H9 (cell line): ENCODE results near the gene PCBP2. TPM values are rescaled to one million over a fixed set of nuclear protein-coding genes. Genes with fewer than 3 reads are reported as not detected.

Source experiments
- DNase-seq: peaks from one replicate; pipeline ENCODE4 v3.0.0-alpha.2; 2017
- H2AFZ ChIP-seq: one replicate; pipeline ENCODE4 v1.6.1; 2013; ENCODE audit warnings: mild to moderate bottlenecking, low read length, control low read depth, moderate library complexity
- H2AK5ac ChIP-seq: 2 replicates; pipeline ENCODE4 v1.6.1; 2013; ENCODE audit warnings: low read length, control low read depth, mixed read lengths; ENCODE audit not compliant: insufficient read length
- H2BK120ac ChIP-seq: one replicate; pipeline ENCODE4 v1.6.1; 2013; ENCODE audit warnings: low read depth, mild to moderate bottlenecking, low read length, control low read depth, inconsistent platforms; ENCODE audit not compliant: poor library complexity, severe bottlenecking
- H2BK12ac ChIP-seq: 2 replicates; pipeline ENCODE4 v1.6.1; 2013; ENCODE audit warnings: low read length, control low read depth, mixed read lengths, low read depth; ENCODE audit not compliant: insufficient read length
- H2BK15ac ChIP-seq: 2 replicates; pipeline ENCODE4 v1.6.1; 2013; ENCODE audit warnings: low read depth, low read length, control low read depth
- H2BK20ac ChIP-seq: one replicate; pipeline ENCODE4 v1.6.1; 2013; ENCODE audit warnings: low read depth, mild to moderate bottlenecking, low read length, control low read depth, inconsistent platforms; ENCODE audit not compliant: poor library complexity, severe bottlenecking
- H2BK5ac ChIP-seq: 2 replicates; pipeline ENCODE4 v1.6.1; 2013; ENCODE audit warnings: low read length, control low read depth, mixed read lengths; ENCODE audit not compliant: insufficient read length
- H3K14ac ChIP-seq: 2 replicates; pipeline ENCODE4 v1.6.1; 2013; ENCODE audit warnings: low read length, control low read depth; ENCODE audit not compliant: insufficient read depth
- H3K18ac ChIP-seq: 2 replicates; pipeline ENCODE4 v1.6.1; 2013; ENCODE audit warnings: low read depth, mild to moderate bottlenecking, mixed read lengths, low read length, control low read depth; ENCODE audit not compliant: insufficient read length
- H3K23ac ChIP-seq: 2 replicates; pipeline ENCODE4 v1.6.1; 2013; ENCODE audit warnings: low read length, control low read depth, mixed read lengths, low read depth; ENCODE audit not compliant: insufficient read length
- H3K23me2 ChIP-seq: 2 replicates; pipeline ENCODE4 v1.6.1; 2013; ENCODE audit warnings: low read depth, mild to moderate bottlenecking, mixed read lengths, low read length, control low read depth; ENCODE audit not compliant: insufficient read length, poor library complexity, severe bottlenecking
- H3K27ac ChIP-seq: 2 replicates; pipeline ENCODE4 v1.5.1; 2013; ENCODE audit warnings: low read length, control low read depth, mixed read lengths, low read depth; ENCODE audit not compliant: insufficient read length
- H3K27me3 ChIP-seq: 2 replicates; pipeline ENCODE4 v1.6.1; 2013; ENCODE audit warnings: low read length, control low read depth, inconsistent platforms; ENCODE audit not compliant: insufficient read depth
- H3K4ac ChIP-seq: 2 replicates; pipeline ENCODE4 v1.6.1; 2013; ENCODE audit warnings: low read depth, mild to moderate bottlenecking, control low read depth, inconsistent platforms, low read length, moderate library complexity
- H3K4me1 ChIP-seq: 2 replicates; pipeline ENCODE4 v1.6.1; 2013; ENCODE audit warnings: low read length, control low read depth, inconsistent platforms; ENCODE audit not compliant: insufficient read depth
- H3K4me2 ChIP-seq: 2 replicates; pipeline ENCODE4 v1.6.1; 2013; ENCODE audit warnings: low read length, control low read depth, mixed read lengths; ENCODE audit not compliant: insufficient read length, insufficient read depth
- H3K56ac ChIP-seq: 2 replicates; pipeline ENCODE4 v1.6.1; 2013; ENCODE audit warnings: low read depth, mild to moderate bottlenecking, mixed read lengths, low read length, control low read depth; ENCODE audit not compliant: insufficient read length
- H3K79me1 ChIP-seq: 2 replicates; pipeline ENCODE4 v1.6.1; 2013; ENCODE audit warnings: low read depth, mild to moderate bottlenecking, moderate library complexity, low read length, control low read depth, inconsistent platforms; ENCODE audit not compliant: insufficient read depth, poor library complexity, severe bottlenecking
- H3K79me2 ChIP-seq: 2 replicates; pipeline ENCODE4 v1.6.1; 2013; ENCODE audit warnings: low read length, control low read depth, inconsistent platforms; ENCODE audit not compliant: insufficient read depth
- H3K9ac ChIP-seq: 2 replicates; pipeline ENCODE4 v1.6.1; 2013; ENCODE audit warnings: low read length, control low read depth, mixed read lengths; ENCODE audit not compliant: insufficient read length; ENCODE audit errors: extremely low read depth
- H3K9me3 ChIP-seq: one replicate; pipeline ENCODE4 v1.6.1; 2013; ENCODE audit warnings: low read depth, low read length, inconsistent platforms; ENCODE audit not compliant: control insufficient read depth
- H3T11ph ChIP-seq: one replicate; pipeline ENCODE4 v1.6.1; 2013; ENCODE audit warnings: mild to moderate bottlenecking, low read length, control low read depth, inconsistent platforms
- H4K20me1 ChIP-seq: one replicate; pipeline ENCODE4 v1.6.1; 2013; ENCODE audit not compliant: control insufficient read depth, insufficient read length, insufficient read depth
- H4K5ac ChIP-seq: 2 replicates; pipeline ENCODE4 v1.6.1; 2013; ENCODE audit warnings: low read depth, mild to moderate bottlenecking, mixed read lengths, low read length, control low read depth; ENCODE audit not compliant: insufficient read length
- H4K8ac ChIP-seq: replicated peaks from 2 replicates; pipeline ENCODE4 v1.6.1; 2013; ENCODE audit warnings: low read length, control low read depth, mixed read lengths, low read depth; ENCODE audit not compliant: insufficient read length
- H4K91ac ChIP-seq: 2 replicates; pipeline ENCODE4 v1.6.1; 2013; ENCODE audit warnings: low read depth, mild to moderate bottlenecking, moderate library complexity, mixed read lengths, low read length, control low read depth; ENCODE audit not compliant: insufficient read length
- H3K27ac Mint-ChIP-seq, 3 experiments: 2 replicates in 2 of 3; 3 replicates in 1 of 3; pipeline ENCODE4 v1.8.0; 2020 to 2021; ENCODE audit warnings: mixed read lengths in 3 of 3, mild to moderate bottlenecking in 1 of 3, moderate library complexity in 1 of 3
- H3K27me3 Mint-ChIP-seq: 2 replicates; pipeline ENCODE4 v1.8.0; 2021; ENCODE audit warnings: low read depth, mild to moderate bottlenecking, moderate library complexity, mixed read lengths
- H3K36me3 Mint-ChIP-seq, 3 experiments: 2 replicates in 2 of 3; 3 replicates in 1 of 3; pipeline ENCODE4 v1.8.0; 2020 to 2021; ENCODE audit warnings: low read depth in 3 of 3, mixed read lengths in 3 of 3; ENCODE audit not compliant: insufficient read depth in 1 of 3
- H3K4me1 Mint-ChIP-seq, 2 experiments: 2 replicates each; pipeline ENCODE4 v1.8.0; 2020; ENCODE audit warnings: mixed read lengths in 2 of 2
- H3K4me3 Mint-ChIP-seq, 2 experiments: 2 replicates in 1 of 2; 3 replicates in 1 of 2; pipeline ENCODE4 v1.8.0; 2020 to 2021; ENCODE audit warnings: mild to moderate bottlenecking in 2 of 2, mixed read lengths in 2 of 2, moderate library complexity in 1 of 2
- H3K9me3 Mint-ChIP-seq, 2 experiments: 2 replicates in 1 of 2; 3 replicates in 1 of 2; pipeline ENCODE4 v1.8.0; 2020; ENCODE audit warnings: mild to moderate bottlenecking in 2 of 2, mixed read lengths in 2 of 2, moderate library complexity in 1 of 2
- whole genome bisulfite sequencing: extraction: QIAGEN DNeasy Blood & Tissue Kit; methylation state at CpG from one replicate; pipeline ENCODE4 v1.1.7; 2013; ENCODE audit warnings: missing lambda C conversion rate, low lambda C conversion rate, mixed read lengths; ENCODE audit not compliant: insufficient read length; ENCODE audit errors: extremely low coverage; 5-methylcytosine and 5-hydroxymethylcytosine counted together
- total RNA-seq: library from RNA; stranded (reverse); gene quantifications from 2 replicates; pipeline ENCODE4 v1.2.1, GENCODE V29; 2021
- TF ChIP-seq, protein P1 (sequence below): fragments of 200-600 bp; sonication (generic); conservative IDR thresholded peaks from 3 replicates; pipeline ENCODE4 v1.8.0; 2021; ENCODE audit warnings: antibody characterized with exemption, mild to moderate bottlenecking

Gene PCBP2
- total RNA-seq, 1 experiment from 2014 or later: 1,207 TPM

DNA sequence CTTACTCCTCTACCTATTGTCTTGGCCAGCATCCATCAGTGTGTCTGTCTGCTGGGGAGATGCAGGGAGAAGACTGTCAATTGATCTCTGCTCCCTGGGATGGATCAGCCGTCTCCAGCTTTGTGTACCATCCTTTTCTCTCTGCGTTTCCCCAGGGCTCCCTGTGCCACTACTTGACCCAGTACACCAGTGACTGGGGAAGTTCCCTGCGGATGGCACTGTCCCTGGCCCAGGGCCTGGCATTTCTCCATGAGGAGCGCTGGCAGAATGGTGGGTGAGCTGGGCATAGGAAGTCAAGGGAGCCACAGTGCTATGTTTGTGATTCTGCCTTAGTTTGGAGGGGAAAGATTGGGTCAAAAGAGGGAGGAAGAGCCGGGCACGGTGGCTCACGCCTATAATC lies 23.2 kb upstream of the PCBP2 start:
- Histone ChIP-seq H3K56ac (no peak overlapping the region), H3K4ac (no peak overlapping the region), H3K14ac (no peak overlapping the region), H4K20me1 (no peaks in the 10 kb centered on the region), H2BK5ac (no peak overlapping the region), H3K9ac (no peak overlapping the region), H3K18ac (no peak overlapping the region), H3K4me2 (no peak overlapping the region), H3K79me2 (no peaks in the 10 kb centered on the region), H3K23ac (no peak overlapping the region), H3K9me3 (no peaks in the 10 kb centered on the region), H2AFZ (no peak overlapping the region), H4K8ac (no peak overlapping the region), H2BK12ac (no peak overlapping the region), H3K27ac (no peak overlapping the region), H4K5ac (no peak overlapping the region), H3T11ph (no peak overlapping the region), H2AK5ac (no peak overlapping the region), H4K91ac (no peak overlapping the region), H3K27me3 (no peaks in the 10 kb centered on the region), H2BK20ac (no peak overlapping the region), H3K23me2 (no peaks in the 10 kb centered on the region), H2BK120ac (no peak overlapping the region), H3K4me1 (no peaks in the 10 kb centered on the region), H3K79me1 (no peaks in the 10 kb centered on the region), H2BK15ac (no peak overlapping the region)
- WGBS: no CpG with 5 or more reads among the region's 7 CpGs
- DNase-seq: no peak
- Mint-ChIP-seq H3K27ac (no peak overlapping the region), H3K4me1 (peaks cover 2 to 12% of the 10 kb centered on the region in 2 experiments; a peak in 2 of 4 replicates), H3K4me3 (no peak overlapping the region), H3K27me3 (peaks cover 3% of the 10 kb centered on the region), H3K36me3 (no peaks in the 10 kb centered on the region), H3K9me3 (no peaks in the 10 kb centered on the region)
- TF ChIP-seq, protein P1, sequence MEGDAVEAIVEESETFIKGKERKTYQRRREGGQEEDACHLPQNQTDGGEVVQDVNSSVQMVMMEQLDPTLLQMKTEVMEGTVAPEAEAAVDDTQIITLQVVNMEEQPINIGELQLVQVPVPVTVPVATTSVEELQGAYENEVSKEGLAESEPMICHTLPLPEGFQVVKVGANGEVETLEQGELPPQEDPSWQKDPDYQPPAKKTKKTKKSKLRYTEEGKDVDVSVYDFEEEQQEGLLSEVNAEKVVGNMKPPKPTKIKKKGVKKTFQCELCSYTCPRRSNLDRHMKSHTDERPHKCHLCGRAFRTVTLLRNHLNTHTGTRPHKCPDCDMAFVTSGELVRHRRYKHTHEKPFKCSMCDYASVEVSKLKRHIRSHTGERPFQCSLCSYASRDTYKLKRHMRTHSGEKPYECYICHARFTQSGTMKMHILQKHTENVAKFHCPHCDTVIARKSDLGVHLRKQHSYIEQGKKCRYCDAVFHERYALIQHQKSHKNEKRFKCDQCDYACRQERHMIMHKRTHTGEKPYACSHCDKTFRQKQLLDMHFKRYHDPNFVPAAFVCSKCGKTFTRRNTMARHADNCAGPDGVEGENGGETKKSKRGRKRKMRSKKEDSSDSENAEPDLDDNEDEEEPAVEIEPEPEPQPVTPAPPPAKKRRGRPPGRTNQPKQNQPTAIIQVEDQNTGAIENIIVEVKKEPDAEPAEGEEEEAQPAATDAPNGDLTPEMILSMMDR: no peak
